ENCODE results near the gene CHD3.

- TF ChIP-seq CTCF (conservative IDR thresholded peaks at IDR 0.05 in 1 of 2, IDR thresholded peaks at IDR 0.05 in 1 of 2; ENCODE audit: extremely low read depth in 1 of 2, insufficient read depth in 1 of 2, low read depth in 1 of 2, low read length in 2 of 2) (no peak), EZH2 (IDR thresholded peaks at IDR 0.05; ENCODE audit: borderline replicate concordance, low read length) (no peak)
Measured at GRCh38 chr17:7893187-7893880, 4.7 kb downstream of the CHD3 start.
